EH (cell line): Measurements from ENCODE around the gene CCDC91.
"Not testable (repeated sequence)": the region's sequence is repeated elsewhere in the genome, so short reads cannot be mapped to it uniquely, and the experiment has no call there.

Experiments
- DNase-seq: peaks from one replicate; pipeline ENCODE4 v3.0.0-alpha.2; 2015; ENCODE audit warnings: low read depth

Gene CCDC91

GRCh38 chr12:28290262-28290661, 100.0 kb downstream of the CCDC91 start:
- peak; percentile 4 for DNase-seq

GRCh38 chr12:28292699-28293098, 102.4 kb downstream of the CCDC91 start:
- no peak for DNase-seq

GRCh38 chr12:28294300-28294699, 104.0 kb downstream of the CCDC91 start:
- DNase-seq: no peak

DNA sequence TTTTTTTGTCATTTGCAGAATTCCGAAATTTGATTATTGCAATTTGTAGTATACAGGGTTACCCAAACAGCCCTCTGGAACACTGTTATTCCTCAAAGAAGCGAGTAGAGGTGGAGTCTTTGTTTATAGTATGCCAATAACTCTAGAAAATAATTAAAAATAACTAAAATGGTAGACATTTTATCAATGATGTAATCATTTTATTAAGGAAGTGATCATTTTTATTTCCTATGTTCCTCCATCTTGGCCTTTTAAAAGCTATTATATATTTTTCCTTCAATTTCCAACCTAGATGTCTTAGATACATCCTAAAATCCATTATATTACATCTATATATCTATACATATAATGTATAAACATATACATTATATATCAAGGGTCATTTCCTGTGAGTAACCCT, 106.0 kb downstream of the CCDC91 start:
- no peak for DNase-seq

DNA sequence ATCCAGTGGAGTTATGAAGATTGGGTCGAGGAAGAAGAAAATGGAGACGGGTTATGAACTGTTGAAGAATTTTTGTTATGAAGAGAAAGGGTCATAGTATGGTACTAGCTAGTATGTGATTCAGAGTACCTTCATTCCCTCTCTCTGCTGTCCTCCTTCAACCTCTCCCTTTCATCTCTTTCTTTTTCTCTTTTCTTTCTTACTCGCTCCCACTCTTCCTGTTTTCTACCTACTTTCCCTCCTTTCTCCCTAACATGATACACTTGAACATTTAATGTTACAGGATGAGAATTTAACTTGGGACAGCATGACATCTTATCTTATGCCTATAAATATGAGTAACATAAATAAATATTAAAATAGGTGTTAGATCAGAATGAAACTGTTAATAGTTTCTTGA, 112.9 kb downstream of the CCDC91 start:
- DNase-seq: no peak

DNA sequence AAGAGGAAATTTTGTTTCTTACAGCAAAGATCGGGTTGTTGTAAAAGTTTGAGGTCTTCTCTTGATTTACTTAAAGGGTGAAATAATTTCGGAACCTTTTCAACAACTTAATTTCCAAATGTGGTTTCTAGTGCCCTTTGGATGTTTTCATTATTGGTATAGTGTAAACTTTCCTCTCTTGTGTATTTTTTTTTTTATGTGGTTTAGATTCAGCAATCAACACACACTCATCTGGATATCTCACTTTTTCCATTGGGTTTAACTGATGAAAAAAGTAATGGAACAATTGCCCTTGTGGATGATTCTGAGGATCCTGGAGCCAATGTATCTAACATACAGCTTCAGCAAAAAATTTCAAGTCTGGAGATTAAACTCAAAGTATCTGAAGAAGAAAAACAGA, 116.3 kb downstream of the CCDC91 start:
- DNase-seq: no peak

- DNase-seq: no peak
These were observed 118.6 kb downstream of the CCDC91 start for GRCh38 chr12:28308891-28309290.

DNA sequence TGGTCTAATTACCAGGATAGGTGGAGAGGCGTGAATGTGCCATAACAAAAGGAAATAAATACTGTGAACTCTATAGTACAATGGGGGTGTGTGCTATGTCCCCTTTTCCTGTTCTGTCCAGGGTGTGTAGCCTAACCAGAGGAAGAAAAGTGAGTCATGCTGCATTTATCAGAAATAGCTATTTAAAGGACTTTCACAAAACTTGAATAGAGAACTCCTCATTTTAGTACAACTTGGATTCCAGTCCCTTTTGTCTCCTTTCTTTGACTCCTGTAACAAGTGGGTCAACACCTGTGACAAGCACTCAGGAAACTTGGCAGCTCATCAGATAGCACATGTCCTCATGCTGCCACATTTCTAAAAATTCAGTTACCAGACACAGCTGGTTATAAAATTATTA, 123.4 kb downstream of the CCDC91 start:
- DNase-seq: peak; percentile 47

- no peak for DNase-seq
These were observed 125.8 kb downstream of the CCDC91 start for GRCh38 chr12:28316049-28316448.

DNA sequence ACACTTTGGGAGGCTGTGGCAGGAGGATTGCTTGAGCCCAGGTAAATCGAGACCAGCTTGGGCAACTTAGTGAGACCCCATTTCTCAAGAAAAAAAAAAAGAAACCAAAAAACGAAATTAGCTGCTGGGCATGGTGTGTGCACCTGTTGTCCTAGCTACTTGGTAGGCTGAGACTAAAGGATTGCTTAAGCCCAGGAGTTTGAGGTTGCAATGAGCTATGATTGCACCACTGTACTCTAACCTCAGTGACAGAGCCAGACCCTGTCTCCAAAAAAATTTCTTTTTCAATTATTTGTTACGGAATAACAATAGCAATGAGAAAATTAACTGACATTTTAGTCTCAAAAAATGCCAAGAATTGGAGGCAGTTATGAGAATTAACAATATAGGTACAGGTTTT, 128.0 kb downstream of the CCDC91 start:
- no peak for DNase-seq

GRCh38 chr12:28320353-28320752, 130.1 kb downstream of the CCDC91 start:
- DNase-seq: no peak

- no peak for DNase-seq
These were observed 137.5 kb downstream of the CCDC91 start for GRCh38 chr12:28327722-28328121.

GRCh38 chr12:28328967-28329366, 138.7 kb downstream of the CCDC91 start:
- no peak for DNase-seq

DNA sequence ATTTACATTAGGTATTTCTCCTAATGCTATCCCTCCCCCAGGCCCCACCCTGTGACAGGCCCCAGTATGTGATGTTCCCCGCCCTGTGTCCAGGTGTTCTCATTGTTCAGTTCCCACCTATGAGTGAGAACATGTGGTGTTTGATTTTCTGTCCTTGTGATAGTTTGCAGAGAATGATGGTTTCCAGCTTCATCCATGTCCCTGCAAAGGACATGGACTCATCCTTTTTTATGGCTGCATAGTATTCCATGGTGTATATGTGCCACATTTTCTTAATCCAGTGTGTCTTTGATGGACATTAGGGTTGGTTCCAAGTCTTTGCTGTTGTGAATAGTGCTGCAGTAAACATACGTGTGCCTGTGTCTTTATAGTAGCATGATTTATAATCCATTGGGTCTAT, 139.5 kb downstream of the CCDC91 start:
- not testable (repeated sequence) for DNase-seq

DNA sequence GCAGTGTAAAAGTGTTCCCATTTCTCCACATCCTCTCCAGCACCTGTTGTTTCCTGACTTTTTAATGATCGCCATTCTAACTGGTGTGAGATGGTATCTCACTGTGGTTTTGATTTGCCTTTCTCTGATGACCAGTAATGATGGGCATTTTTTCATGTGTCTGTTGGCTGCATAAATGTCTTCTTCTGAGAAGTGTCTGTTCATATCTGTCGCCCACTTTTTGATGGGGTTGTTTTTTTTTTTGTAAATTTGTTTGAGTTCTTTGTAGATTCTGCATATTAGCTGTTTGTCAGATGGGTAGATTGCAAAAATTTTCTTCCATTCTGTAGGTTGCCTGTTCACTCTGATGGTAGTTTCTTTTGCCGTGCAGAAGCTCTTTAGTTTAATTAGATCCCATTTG, 140.0 kb downstream of the CCDC91 start:
- not testable (repeated sequence) for DNase-seq

DNA sequence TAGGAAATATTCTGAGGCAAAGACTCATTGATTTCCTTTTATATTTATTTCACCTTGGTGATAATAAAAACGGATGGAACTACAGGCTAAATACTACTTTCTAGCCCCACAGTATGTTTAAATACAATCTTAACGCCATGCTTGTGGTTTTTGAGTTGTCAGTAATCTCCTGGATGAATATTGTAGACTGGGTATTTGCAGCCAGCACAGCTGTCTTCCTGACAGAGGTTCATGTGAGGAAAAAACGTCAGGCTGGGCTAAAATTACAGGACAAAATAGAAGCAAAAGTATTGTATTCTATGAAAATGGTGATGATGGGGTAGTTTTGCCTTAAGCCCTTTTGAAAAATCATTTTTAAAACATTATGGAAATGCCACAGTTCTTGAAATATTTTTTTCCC, 140.9 kb downstream of the CCDC91 start:
- no peak for DNase-seq

GRCh38 chr12:28340261-28341045, 150.2 kb downstream of the CCDC91 start:
- peak; percentile 18 for DNase-seq

DNA sequence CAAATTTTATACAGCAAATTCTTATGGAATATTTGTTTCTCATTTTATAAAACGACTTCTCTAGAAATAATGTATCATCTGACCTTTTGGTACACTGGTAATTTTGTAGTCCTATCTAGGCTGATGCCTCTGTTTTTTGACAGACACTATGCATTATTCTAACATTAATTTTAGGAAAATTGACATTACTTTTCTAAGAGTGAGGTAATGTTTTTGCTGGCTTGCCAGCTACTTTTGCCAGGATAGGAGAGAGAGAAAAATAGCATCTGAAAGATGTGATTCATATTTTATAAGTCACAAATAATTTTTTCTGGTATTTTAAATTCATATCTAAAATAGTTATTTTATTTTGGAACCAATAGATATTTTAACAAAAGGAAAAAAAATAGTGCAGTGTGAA, 153.5 kb downstream of the CCDC91 start:
- DNase-seq: no peak

DNA sequence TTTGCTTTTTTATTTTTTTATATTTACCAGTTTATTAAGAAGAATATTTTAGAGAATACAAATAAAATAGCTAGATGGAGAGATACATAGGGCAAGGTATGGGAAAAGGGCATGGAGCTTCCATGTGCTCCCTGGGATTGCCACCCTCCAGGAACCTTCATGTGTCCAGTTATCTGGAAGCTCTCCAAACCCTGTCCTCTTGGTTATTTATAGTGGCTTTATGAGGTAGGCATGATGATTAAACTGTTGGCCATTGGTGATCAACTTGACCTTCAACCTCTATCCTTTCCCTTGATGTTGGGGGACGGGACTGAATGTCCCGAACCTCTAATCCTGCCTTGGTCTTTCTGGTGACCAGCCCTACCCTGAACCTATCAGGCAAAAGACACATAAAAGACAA, 156.3 kb downstream of the CCDC91 start:
- DNase-seq: no peak

GRCh38 chr12:28349196-28349595, 158.9 kb downstream of the CCDC91 start:
- no peak for DNase-seq

GRCh38 chr12:28350502-28350901, 160.2 kb downstream of the CCDC91 start:
- DNase-seq: no peak

GRCh38 chr12:28351414-28351813, 161.2 kb downstream of the CCDC91 start:
- no peak for DNase-seq

DNA sequence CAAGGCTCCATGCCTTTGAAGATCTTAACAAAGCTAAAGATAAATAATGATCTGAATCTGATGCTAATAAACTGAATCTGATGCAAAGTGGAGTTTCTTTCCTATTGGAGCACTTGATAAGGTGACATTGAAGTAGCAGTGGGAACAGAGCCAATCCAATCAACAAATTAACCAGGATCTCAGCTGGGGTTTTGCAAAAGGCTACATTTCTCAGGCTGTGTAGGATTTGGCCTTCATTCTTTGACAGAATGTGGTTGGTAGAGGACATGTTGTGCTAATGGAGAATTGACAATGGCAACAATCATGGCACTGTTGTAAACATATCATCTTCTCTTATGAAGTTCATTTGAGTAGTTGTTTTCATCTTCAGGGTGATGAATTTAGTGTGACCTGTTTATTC, 164.9 kb downstream of the CCDC91 start:
- no peak for DNase-seq

DNA sequence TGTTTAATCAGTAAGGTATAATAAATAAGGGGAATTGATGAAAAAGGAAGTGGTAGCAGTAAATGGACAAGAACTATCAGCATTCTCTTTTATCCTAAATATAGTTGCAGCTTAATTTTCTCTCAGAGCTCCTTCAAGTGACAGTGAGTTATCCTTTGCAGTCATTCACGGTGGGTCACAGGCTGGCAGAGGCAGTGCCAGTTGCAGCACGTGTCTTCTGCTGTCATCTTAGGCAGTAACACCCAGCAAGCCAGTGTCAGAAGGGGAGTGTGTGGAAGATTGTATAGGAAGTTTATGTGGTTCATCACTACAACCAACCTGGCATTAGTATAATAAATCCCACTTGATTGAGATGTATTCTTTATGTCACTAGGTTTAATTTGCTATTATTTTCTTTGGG, 170.0 kb downstream of the CCDC91 start:
- no peak for DNase-seq
